A673 (cell line): ENCODE results near the gene ZBTB8B.
"Not testable (repeated sequence)": the region's sequence is repeated elsewhere in the genome, so short reads cannot be mapped to it uniquely, and the experiment has no call there.

ENCODE experiments used
- CTCF ChIP-seq: fragments of 300-800, 200-600 bp; sonication (generic); conservative IDR thresholded peaks from 2 replicates; pipeline ENCODE4 v1.5.1; 2017; ENCODE audit warnings: low read depth, mild to moderate bottlenecking, antibody characterized with exemption, low read length, moderate library complexity, mixed read lengths
- EZH2 ChIP-seq: fragments of 200-600 bp; sonication (generic); IDR thresholded peaks from 2 replicates; pipeline ENCODE4 v1.6.1; 2017; ENCODE audit warnings: borderline replicate concordance, low read depth, mild to moderate bottlenecking, mixed read lengths, antibody characterized with exemption, low read length; ENCODE audit not compliant: poor library complexity, severe bottlenecking

- TF ChIP-seq CTCF: peak; percentile 74
- TF ChIP-seq EZH2: not testable (repeated sequence)
Measured at GRCh38 chr1:32448186-32448772, 16.6 kb upstream of the ZBTB8B start.
